ENCODE data around the gene PRDX4.

GRCh38 chrX:23659339-23659738 lies 8.0 kb upstream of the PRDX4 start:
- TF ChIP-seq CTCF (conservative IDR thresholded peaks at IDR 0.05 in 1 of 2, IDR thresholded peaks at IDR 0.05 in 1 of 2; ENCODE audit: extremely low read depth in 1 of 2, insufficient read depth in 1 of 2, low read depth in 1 of 2, low read length in 2 of 2): no peak
- no peak for TF ChIP-seq EZH2 (IDR thresholded peaks at IDR 0.05; ENCODE audit: borderline replicate concordance, low read length)

Measured in mammary epithelial cell (primary cell).